ENCODE results near the gene LENG1. TPM values are rescaled to one million over a fixed set of nuclear protein-coding genes. Genes with fewer than 3 reads are reported as not detected.

The LENG1 gene
- polyA plus RNA-seq, 1 donor from 2014 or later: 17.0 TPM

DNA sequence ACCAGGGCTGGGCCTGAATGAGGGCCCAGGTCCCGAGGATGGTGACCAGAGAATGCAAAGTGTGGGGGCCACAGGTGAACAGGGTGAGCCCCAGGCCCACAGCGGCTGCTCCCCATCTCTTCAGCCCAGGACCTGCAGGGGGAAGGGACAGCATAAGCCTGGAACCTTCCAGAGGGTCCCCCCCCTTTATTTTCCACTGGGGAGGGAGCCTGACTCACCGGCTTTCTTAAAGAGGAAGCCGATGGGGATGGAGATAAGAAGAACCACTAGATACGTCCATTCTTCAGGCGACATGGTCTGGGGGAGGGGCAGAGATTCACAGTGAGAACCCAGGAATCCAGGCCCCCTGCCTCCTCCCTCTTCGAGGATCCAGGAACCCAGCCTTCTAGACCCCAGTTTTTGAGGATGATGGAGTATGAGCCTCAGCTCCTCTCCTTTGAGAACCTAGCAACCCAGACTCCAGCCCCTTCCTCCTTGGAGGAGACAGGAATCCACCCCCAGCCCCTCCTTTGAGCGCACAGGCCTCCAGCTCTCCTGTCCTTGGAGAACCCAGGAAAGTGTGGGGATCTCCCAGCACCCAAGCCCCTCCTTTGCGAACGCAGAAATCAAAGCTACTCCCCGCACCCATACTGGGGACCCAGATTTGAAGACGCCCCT, 28.8 kb upstream of the LENG1 start:
- Histone ChIP-seq H3K36me3 (ENCODE audit: insufficient read depth, low read length) (no peaks in the 10 kb centered on the region), H3K4me3 (ENCODE audit: low read length) (peak overlapping the region; percentile 99), H3K9me2 (ENCODE audit: insufficient read depth, low read length) (no peaks in the 10 kb centered on the region), H3F3A (ENCODE audit: insufficient read depth, low read length, poor library complexity, severe bottlenecking) (no peaks in the 10 kb centered on the region), H3K27me3 (ENCODE audit: insufficient read depth, low read depth, low read length) (no peaks in the 10 kb centered on the region), H3K9ac (ENCODE audit: low read length) (peak overlapping the region; percentile 89), H3K4me2 (ENCODE audit: low read length) (peak overlapping the region; percentile 70), H2AFZ (ENCODE audit: low read depth, low read length) (no peak overlapping the region), H3K27ac (ENCODE audit: low read length) (peak overlapping the region; percentile 87), H3K9me3 (ENCODE audit: low read length) (no peaks in the 10 kb centered on the region), H3K79me2 (replicated peaks; ENCODE audit: insufficient read depth, low read length) (peaks cover 18% of the 10 kb centered on the region), H4K20me1 (ENCODE audit: insufficient read depth) (no peaks in the 10 kb centered on the region)
- TF ChIP-seq, protein P1, sequence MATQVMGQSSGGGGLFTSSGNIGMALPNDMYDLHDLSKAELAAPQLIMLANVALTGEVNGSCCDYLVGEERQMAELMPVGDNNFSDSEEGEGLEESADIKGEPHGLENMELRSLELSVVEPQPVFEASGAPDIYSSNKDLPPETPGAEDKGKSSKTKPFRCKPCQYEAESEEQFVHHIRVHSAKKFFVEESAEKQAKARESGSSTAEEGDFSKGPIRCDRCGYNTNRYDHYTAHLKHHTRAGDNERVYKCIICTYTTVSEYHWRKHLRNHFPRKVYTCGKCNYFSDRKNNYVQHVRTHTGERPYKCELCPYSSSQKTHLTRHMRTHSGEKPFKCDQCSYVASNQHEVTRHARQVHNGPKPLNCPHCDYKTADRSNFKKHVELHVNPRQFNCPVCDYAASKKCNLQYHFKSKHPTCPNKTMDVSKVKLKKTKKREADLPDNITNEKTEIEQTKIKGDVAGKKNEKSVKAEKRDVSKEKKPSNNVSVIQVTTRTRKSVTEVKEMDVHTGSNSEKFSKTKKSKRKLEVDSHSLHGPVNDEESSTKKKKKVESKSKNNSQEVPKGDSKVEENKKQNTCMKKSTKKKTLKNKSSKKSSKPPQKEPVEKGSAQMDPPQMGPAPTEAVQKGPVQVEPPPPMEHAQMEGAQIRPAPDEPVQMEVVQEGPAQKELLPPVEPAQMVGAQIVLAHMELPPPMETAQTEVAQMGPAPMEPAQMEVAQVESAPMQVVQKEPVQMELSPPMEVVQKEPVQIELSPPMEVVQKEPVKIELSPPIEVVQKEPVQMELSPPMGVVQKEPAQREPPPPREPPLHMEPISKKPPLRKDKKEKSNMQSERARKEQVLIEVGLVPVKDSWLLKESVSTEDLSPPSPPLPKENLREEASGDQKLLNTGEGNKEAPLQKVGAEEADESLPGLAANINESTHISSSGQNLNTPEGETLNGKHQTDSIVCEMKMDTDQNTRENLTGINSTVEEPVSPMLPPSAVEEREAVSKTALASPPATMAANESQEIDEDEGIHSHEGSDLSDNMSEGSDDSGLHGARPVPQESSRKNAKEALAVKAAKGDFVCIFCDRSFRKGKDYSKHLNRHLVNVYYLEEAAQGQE (IDR thresholded peaks at IDR 0.05; ENCODE audit: borderline replicate concordance): no peak
- TF ChIP-seq EP300 (conservative IDR thresholded peaks at IDR 0.05; ENCODE audit: poor library complexity, severe bottlenecking) (no peak), RAD21 (conservative IDR thresholded peaks at IDR 0.05) (no peak), POLR2AphosphoS5 (IDR thresholded peaks at IDR 0.05) (no peak)

DNA sequence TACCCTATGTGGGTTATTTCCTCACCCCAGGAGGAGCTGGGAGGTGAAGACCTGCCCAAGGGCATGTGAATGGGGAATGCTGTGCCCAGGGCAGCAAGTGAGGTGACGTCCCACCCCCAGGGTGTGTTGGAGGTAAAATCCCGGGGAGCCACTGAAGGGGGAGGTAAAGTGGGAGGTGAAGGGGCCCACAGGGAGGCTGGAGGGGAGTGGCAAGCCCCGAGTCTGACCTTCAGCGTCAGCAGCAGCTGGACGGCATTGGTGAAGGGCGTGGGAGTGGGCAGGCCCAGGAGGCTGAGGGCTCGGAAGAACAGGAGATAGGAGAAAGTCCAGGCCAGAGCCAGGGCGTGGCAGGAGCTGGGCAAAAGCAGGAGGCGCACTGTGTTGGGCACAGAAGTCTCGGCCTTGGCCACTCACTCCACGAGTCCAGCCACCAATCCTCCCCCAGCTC, 27.4 kb upstream of the LENG1 start:
- Histone ChIP-seq H2AFZ (ENCODE audit: low read depth, low read length) (no peak overlapping the region), H3K27me3 (ENCODE audit: insufficient read depth, low read depth, low read length) (no peaks in the 10 kb centered on the region), H3K79me2 (replicated peaks; ENCODE audit: insufficient read depth, low read length) (peaks cover 14% of the 10 kb centered on the region), H3F3A (ENCODE audit: insufficient read depth, low read length, poor library complexity, severe bottlenecking) (no peaks in the 10 kb centered on the region), H3K4me3 (ENCODE audit: low read length) (no peak overlapping the region), H3K9ac (ENCODE audit: low read length) (no peak overlapping the region), H3K4me2 (ENCODE audit: low read length) (no peak overlapping the region), H3K9me3 (ENCODE audit: low read length) (no peaks in the 10 kb centered on the region), H3K9me2 (ENCODE audit: insufficient read depth, low read length) (no peaks in the 10 kb centered on the region), H3K36me3 (ENCODE audit: insufficient read depth, low read length) (no peaks in the 10 kb centered on the region), H4K20me1 (ENCODE audit: insufficient read depth) (no peaks in the 10 kb centered on the region), H3K27ac (ENCODE audit: low read length) (no peak overlapping the region)
- TF ChIP-seq TAF1 (IDR thresholded peaks at IDR 0.05; ENCODE audit: low read depth): no peak
- no peak for TF ChIP-seq EP300 (conservative IDR thresholded peaks at IDR 0.05; ENCODE audit: poor library complexity, severe bottlenecking)
- TF ChIP-seq RAD21 (conservative IDR thresholded peaks at IDR 0.05): no peak
- TF ChIP-seq, protein P2, sequence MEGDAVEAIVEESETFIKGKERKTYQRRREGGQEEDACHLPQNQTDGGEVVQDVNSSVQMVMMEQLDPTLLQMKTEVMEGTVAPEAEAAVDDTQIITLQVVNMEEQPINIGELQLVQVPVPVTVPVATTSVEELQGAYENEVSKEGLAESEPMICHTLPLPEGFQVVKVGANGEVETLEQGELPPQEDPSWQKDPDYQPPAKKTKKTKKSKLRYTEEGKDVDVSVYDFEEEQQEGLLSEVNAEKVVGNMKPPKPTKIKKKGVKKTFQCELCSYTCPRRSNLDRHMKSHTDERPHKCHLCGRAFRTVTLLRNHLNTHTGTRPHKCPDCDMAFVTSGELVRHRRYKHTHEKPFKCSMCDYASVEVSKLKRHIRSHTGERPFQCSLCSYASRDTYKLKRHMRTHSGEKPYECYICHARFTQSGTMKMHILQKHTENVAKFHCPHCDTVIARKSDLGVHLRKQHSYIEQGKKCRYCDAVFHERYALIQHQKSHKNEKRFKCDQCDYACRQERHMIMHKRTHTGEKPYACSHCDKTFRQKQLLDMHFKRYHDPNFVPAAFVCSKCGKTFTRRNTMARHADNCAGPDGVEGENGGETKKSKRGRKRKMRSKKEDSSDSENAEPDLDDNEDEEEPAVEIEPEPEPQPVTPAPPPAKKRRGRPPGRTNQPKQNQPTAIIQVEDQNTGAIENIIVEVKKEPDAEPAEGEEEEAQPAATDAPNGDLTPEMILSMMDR (IDR thresholded peaks at IDR 0.05; ENCODE audit: poor library complexity, severe bottlenecking): no peak
- no peak for TF ChIP-seq MXI1 (conservative IDR thresholded peaks at IDR 0.05; ENCODE audit: poor library complexity, severe bottlenecking)
- TF ChIP-seq SMC3 (conservative IDR thresholded peaks at IDR 0.05; ENCODE audit: poor library complexity): no peak
- TF ChIP-seq, protein P1 (IDR thresholded peaks at IDR 0.05; ENCODE audit: borderline replicate concordance): no peak

Data from neural cell (in vitro differentiated cells).